ENCODE data around the gene NUTM2F.

DNA sequence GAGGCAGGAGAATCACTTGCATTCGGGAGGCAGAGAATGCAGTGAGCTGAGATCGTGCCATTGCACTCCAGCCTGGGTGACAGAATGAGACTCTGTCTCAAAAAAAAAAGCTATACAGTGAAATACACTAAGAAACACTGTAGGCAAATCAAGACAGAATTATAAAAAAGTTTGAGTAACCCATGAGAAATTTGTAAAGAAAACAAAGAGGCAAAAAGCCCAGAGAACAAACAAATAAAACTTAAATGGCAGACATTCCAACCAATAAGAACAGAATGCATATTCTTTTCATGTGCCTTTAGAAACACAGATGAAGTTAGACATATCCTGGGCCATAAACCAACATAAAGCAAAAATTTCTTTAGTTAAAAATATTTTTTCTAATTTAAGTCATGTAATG lies 38.8 kb downstream of the NUTM2F start:
- TF ChIP-seq, protein P1, sequence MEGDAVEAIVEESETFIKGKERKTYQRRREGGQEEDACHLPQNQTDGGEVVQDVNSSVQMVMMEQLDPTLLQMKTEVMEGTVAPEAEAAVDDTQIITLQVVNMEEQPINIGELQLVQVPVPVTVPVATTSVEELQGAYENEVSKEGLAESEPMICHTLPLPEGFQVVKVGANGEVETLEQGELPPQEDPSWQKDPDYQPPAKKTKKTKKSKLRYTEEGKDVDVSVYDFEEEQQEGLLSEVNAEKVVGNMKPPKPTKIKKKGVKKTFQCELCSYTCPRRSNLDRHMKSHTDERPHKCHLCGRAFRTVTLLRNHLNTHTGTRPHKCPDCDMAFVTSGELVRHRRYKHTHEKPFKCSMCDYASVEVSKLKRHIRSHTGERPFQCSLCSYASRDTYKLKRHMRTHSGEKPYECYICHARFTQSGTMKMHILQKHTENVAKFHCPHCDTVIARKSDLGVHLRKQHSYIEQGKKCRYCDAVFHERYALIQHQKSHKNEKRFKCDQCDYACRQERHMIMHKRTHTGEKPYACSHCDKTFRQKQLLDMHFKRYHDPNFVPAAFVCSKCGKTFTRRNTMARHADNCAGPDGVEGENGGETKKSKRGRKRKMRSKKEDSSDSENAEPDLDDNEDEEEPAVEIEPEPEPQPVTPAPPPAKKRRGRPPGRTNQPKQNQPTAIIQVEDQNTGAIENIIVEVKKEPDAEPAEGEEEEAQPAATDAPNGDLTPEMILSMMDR (IDR thresholded peaks at IDR 0.05), result no peak
- no peak for TF ChIP-seq EZH2 (IDR thresholded peaks at IDR 0.05; ENCODE audit: borderline replicate concordance, insufficient read depth, low read depth, low read length, poor library complexity, severe bottlenecking)

Measured in B cell (primary cell).